Measurements from ENCODE around the gene TMEM254. TPM values are rescaled to one million over a fixed set of nuclear protein-coding genes. Genes with fewer than 3 reads are reported as not detected.
"Not testable (repeated sequence)": the region's sequence is repeated elsewhere in the genome, so short reads cannot be mapped to it uniquely, and the experiment has no call there.

Gene TMEM254
- total RNA-seq, 1 donor from 2014 or later = 3.0 TPM

DNA sequence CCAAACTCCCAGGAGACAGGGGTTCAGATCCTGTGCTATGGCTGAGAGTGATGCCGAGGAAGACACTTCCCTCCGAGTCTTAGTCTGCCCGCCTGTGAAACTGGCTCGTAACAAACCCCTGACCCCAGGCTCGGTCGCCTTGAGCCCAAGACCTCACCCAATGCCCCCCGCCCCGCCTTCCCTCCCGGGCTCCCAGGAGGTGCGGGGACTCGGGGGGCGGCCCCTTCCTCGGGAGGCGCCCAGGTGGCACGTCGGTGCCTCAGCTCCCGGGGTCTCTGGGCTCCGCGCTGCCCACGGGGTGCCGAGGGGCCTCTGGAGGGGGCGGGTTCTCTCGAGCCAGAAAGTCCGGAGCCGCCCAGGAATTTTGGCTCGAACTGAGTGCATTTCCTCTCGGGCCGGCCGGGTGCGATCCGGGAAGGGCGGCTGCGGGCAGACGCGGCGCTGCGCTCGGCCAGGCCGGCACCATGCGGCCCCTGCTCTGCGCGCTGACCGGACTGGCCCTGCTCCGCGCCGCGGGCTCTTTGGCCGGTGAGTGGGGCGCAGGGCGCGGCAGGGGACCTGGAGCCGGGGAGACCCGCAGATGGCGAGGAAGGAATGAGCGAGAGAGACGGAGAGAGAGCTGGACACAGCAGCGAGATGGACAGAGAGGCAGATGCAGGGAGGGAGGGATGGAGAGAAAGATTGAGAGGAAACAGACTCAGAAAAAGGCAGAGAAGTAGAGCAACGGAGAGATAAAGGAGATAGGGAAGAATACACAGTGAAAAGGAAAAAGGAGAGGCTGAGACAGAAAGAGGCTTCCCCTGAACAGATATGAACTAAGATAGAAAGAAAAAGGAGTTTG is 54.1 kb downstream of the TMEM254 start, which contains the start of gene PLAC9:
TSS of gene PLAC9 (plus strand) at position 432 of the 841 bp plus-strand sequence. CDS start at position 465, 33 bp downstream.
- DNase-seq (ENCODE audit: low read depth in 2 of 2) = peak in 1 of 2 donors; percentile 27

DNA sequence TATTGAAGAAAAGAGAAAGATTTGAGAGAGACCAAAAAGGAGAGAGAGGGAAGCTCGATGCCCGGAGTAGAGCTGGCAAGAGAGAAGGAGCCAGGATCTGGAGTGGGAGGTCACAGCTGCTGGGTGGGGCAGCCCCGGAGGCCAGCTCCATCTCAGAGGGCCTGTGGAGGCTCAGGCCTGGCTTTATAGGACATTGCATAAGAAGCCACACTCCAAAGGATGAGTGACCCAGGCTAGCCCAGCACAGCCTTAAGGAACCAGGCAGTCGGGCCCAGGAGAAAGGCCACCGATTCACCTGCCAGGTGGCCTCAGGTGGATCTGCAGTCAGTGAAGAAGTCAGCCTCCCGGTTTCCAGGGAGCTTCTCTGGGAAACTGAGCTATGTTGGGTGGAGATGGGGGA is 54.7 kb downstream of the TMEM254 start:
- DNase-seq (ENCODE audit: low read depth in 2 of 2) = no peak

DNA sequence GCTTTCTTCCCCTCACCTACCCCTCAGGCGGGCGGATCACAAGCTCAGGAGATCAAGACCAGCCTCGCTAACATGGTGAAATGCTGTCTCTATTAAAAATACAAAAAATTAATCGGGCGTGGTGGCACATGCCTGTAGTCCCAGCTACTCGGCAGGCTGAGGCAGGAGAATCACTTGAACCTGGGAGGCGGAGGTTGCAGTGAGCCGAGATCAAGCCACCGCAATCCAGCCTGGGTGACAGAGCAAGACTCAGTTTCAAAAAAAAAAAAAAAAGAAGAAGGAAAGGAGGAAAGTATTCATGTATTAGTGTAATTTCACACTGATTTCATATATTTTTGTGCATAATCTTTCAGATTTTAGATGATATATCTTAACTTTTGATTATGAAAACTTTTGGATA is 55.2 kb downstream of the TMEM254 start:
- not testable (repeated sequence) for DNase-seq (ENCODE audit: low read depth in 2 of 2)

DNA sequence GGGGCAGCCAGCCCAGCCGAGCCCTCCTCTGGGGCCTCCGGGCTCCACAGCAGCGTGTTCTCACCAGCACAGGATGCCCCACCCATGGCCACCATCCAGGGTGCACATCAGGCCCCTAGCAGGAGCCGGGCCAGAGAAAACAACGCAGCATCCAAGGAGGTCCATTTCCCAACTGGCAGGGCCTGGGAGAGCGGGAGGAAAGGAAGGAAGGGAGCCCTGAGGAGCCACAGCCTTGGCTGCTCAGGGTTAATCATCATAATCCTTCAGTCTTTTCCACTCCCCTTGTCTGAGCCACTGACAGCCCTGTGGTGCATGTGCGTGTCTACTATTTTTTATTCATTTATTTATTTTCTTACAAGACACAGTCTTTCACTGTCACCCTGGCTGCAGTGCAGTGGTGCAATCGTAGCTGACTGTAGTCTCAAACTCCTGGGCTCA is 57.7 kb downstream of the TMEM254 start:
- DNase-seq (ENCODE audit: low read depth in 2 of 2) = peak in 1 of 2 donors; percentile 69

DNA sequence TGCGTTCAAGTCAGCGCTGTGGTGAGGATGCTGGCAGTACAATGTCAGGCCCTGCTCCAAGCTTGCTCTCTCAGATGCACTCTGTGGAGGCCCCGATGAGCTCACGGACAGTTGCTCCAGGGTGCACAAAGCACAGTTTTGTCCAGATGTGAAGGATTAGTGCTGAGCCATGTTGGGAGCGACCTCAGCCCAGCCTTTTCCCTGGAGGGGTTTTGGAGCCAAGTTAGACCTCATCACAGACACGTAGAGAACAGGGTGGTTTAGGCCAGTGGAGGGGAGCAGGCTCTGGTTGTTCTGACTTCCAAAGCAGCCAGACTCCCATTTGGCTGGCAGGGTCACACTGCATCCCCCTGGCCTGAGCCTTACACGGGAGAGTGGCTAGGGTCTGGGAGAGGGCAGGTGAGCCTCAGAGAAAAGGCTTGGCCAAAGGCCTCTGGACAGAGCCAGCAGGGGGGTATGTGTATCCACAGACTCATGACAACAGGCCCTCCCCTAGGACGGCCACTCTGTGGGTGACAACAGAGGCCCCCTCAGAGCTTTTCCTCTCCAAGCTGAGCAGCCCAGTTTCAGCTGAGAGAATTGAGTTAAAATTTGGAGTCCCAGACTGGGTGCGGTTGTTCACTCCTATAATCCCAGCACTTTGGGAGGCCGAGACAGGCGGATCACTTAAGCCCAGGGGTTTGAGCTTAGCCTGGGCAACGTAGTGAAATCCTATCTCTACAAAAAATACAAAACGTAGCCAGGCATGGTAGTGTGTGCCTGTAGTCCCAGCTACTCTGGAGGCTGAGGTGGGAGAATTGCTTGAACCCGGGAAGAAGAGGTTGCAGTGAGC is 58.8 kb downstream of the TMEM254 start:
- no peak for DNase-seq (ENCODE audit: low read depth in 2 of 2)

DNA sequence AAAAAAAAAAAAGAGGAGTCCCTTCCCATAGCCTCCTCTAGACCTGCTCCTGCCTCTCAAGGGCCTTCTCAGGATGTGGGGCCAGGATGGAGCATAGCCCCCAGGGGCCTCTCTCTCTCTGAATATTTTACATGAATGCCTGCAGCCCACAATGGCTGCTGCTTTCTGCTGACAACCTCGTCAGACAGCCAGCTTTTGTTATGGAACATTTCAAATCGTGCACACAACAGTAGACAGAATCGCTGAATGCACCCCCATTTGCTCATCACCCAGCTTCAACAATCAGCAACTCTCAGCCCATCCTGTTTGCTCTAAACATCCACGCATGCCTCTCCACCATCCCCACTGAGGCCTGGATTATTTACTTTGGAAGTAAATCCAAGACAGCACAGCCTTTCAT is 59.5 kb downstream of the TMEM254 start:
- DNase-seq (ENCODE audit: low read depth in 2 of 2) = no peak

DNA sequence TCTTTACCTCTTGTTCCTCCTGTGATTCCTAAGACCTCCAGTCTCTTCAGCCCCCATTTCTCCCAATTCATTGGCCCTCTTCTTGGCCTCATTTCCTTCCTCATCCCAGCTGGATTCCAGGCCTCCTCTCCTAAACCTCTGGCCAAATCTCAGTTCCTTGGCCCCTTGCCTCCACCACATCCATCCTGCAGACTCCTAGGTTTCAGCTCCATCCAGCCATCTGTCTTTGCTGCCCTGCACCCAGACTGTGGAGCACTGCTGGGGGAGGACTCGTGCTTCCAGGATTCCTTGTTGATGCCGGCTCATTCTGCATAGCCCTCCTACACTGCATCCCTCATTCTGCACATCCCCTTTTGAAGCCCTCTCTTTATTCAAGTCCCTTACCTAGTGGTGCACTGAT is 60.8 kb downstream of the TMEM254 start:
- no peak for DNase-seq (ENCODE audit: low read depth in 2 of 2)

DNA sequence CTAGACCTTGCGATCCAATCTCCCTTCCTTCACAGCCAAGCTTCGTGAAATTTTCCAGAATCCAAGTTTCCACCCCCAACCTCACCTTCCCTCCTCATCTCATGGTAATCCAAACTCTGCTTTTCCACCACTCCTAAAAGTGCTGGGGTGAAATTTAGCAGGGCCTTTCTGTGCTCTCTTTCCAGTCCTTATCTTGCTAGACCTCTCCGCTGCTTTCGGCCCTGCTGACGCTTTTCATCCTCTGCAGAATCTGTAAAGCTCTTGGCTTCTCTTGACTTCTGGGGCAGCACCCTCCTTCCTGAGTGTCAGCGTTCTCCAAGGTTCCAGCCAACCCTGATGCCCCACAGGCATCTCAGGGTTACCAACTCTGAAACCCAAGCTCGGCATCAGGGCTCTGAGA is 61.8 kb downstream of the TMEM254 start:
- no peak for DNase-seq (ENCODE audit: low read depth in 2 of 2)

DNA sequence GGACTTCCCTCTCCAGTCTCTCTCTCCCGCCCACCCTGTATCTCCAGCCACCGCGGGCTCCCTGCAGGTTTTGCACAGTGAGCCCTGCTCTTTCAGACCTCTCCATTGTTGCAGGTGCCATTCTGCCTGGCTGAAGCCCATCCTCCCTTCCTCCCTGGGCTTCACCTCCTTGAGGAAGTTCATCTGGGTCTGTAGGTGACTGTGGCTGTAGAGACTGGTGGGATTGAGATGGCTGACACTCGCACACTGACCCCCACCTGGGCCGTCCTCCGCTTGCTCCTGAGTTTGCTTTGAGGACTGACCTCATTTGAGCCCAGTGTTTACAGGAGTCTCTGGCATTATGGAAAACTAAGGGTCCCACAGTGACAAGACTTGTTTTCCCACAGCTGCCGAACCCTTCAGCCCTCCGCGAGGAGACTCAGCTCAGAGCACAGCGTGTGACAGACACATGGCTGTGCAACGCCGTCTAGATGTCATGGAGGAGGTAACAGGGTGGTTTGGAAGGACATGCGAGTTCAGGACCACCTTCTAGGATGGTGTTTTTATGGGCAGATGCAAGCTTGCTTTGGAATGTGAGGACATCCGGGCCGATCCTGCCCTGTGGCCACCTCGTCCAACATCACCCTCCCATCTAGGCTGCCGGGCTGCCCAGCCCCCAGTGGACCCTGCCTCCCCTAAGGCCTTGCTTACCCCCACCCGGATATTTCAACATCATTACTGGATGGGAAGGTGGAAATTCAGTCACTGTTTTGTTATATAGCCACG is 63.4 kb downstream of the TMEM254 start:
- DNase-seq (ENCODE audit: low read depth in 2 of 2) = no peak

Other genes with a start within 250 kb of the TMEM254 start
- not detected in 2 replicates for gene SFTPD, start 129.6 kb upstream of the TMEM254 start, total RNA-seq
- gene PLAC9, start 54.1 kb downstream of the TMEM254 start, total RNA-seq = 0.63 and 3.7 TPM in 2 replicates
- gene ANXA11, start 126.9 kb downstream of the TMEM254 start, total RNA-seq = 17.3 and 27.9 TPM in 2 replicates
- gene MAT1A, start 211.0 kb downstream of the TMEM254 start, total RNA-seq = not detected in 2 replicates